H54 (cell line): Measurements from ENCODE around the gene SUB1.

Source experiments
- DNase-seq: peaks from one replicate; pipeline ENCODE4 v3.0.0; 2011; ENCODE audit warnings: low spot score, mixed read lengths; ENCODE audit not compliant: insufficient read length
- FAIRE-seq: peaks from 3 replicates; lab custom pipeline; 2011; peaks lifted over from hg19 to GRCh38; lab: Jason Lieb, UNC
- POLR2A ChIP-seq: IDR thresholded peaks from 2 replicates; pipeline ENCODE4 v1.6.1; 2011; ENCODE audit warnings: low read depth, mild to moderate bottlenecking, low read length

Gene SUB1

GRCh38 chr5:32581010-32581785, 4.2 kb upstream of the SUB1 start:
- FAIRE-seq (no peak), DNase-seq (no peak)
- TF ChIP-seq POLR2A: no peak

- DNase-seq (no peak), FAIRE-seq (no peak)
- TF ChIP-seq POLR2A: no peak
Measured at GRCh38 chr5:32583582-32584232, 1.6 kb upstream of the SUB1 start.

GRCh38 chr5:32584646-32585045, 711 bp upstream of the SUB1 start:
- TF ChIP-seq POLR2A: no peak
- DNase-seq (no peak), FAIRE-seq (no peak)

GRCh38 chr5:32585122-32585445, 273 bp upstream of the SUB1 start:
- FAIRE-seq (no peak), DNase-seq (no peak)
- no peak for TF ChIP-seq POLR2A

DNA sequence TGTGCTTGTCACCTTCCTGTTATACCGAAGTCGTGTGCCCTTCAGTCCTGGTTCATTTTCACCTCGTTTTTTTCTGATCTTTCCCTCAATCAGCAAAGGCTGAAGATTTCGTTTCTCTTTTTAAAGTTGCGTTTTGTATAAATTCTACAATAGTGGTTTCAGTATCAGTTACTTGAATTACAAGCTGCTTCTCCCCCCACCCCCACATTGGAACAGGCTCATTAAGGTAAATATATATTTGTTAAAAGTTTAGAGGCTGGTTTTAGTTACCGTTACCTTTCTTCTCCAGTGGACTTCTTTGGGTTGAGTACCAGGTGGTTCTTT, 881 bp downstream of the SUB1 start:
- TF ChIP-seq POLR2A: no peak
- FAIRE-seq: no peak
- no peak for DNase-seq

GRCh38 chr5:32587067-32587551, 1.8 kb downstream of the SUB1 start:
- FAIRE-seq (no peak), DNase-seq (no peak)
- TF ChIP-seq POLR2A: no peak

DNA sequence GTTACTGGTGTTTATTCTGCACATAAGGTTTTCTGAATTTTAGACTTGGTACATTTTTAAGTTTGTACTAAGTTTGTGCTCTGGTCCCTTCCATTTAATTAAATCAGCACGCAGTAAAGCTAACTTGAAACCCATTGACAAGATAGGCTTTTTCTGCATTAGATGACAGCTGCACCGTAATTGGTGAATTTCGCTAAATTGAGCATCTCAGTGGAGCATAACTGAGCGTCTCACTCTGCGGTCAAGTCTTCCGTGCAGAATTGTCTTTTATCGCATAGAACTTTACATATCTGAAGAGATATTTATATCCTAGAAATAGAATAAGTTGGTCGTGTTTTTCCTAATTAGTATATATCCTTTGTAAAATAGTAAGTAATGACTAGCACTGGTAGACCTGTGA, 4.1 kb downstream of the SUB1 start:
- DNase-seq: no peak
- FAIRE-seq: no peak

DNA sequence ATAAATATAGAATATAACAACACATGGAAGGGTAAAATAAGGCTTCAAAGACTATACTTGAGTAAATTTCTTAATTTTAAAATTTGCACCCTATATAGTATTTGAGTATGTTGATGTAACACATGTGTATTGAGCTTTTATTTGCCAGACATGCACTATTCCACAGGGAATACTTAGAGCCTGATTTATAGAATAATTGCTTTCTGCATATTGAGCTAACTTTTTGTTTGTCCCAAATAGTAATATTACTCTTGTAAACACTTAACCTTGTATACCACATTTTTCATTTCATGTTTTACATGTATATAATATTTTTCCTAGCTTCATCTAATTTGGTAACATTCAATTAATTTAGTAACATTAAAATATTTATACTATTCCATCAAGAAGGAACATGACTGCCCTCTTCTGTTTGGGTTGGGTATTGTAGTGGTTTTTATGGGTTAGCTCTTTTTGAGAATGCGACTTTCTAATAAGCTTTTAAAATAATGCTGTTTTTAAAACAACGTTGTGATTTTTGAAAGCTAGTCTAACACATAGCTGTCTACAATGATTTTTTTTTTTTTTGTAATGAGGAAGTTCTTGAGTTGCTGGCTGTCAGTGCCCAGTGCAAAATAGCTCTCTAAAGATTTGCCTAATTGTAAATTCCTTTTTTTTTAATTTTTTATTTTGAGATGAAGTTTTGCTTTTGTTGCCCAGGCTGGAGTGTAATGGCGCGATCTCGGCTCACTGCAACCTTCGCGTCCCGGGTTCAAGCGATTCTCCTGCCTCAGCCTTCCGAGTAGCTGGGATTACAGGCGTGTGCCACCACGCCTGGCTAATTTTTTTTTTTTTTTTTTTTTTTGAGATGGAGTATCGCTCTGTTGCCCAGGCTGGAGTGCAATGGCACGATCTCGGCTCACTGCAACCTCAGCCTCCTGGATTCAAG, 4.8 kb downstream of the SUB1 start:
- FAIRE-seq: no peak
- TF ChIP-seq POLR2A: no peak
- DNase-seq: no peak

More for the DNA sequence above, 4.1 kb downstream of the SUB1 start:
- no peak for TF ChIP-seq POLR2A

GRCh38 chr5:32595118-32595517, 9.8 kb downstream of the SUB1 start:
- peak; percentile 55 for FAIRE-seq
- no peak for TF ChIP-seq POLR2A
- no peak for DNase-seq

GRCh38 chr5:32597041-32597629, 11.8 kb downstream of the SUB1 start:
- peak; percentile 91 for FAIRE-seq

GRCh38 chr5:32598260-32598937, 13.0 kb downstream of the SUB1 start:
- no peak for TF ChIP-seq POLR2A
- no peak for DNase-seq
- FAIRE-seq: peak; percentile 88

More at GRCh38 chr5:32597041-32597629, 11.8 kb downstream of the SUB1 start:
- no peak for DNase-seq
- no peak for TF ChIP-seq POLR2A

- peak; percentile 81 for FAIRE-seq
- TF ChIP-seq POLR2A: no peak
Measured at GRCh38 chr5:32598997-32599549, 13.7 kb downstream of the SUB1 start.

More at GRCh38 chr5:32598997-32599549, 13.7 kb downstream of the SUB1 start:
- DNase-seq: no peak
